Osteocyte (in vitro differentiated cells): ENCODE measurements around the gene CIRBP. TPM values are rescaled to one million over a fixed set of nuclear protein-coding genes. Genes with fewer than 3 reads are reported as not detected.

Source experiments
- DNase-seq: peaks from one replicate; pipeline ENCODE4 v3.0.0; 2021; ENCODE audit warnings: mixed read lengths; ENCODE audit not compliant: unreplicated experiment; ENCODE audit errors: extremely low spot score
- H3K27ac Mint-ChIP-seq: one replicate; pipeline ENCODE4 v1.8.0; 2021; ENCODE audit warnings: mild to moderate bottlenecking, mixed read lengths; ENCODE audit not compliant: unreplicated experiment
- H3K27me3 Mint-ChIP-seq: one replicate; pipeline ENCODE4 v1.8.0; 2021; ENCODE audit warnings: mixed read lengths; ENCODE audit not compliant: unreplicated experiment
- H3K36me3 Mint-ChIP-seq: one replicate; pipeline ENCODE4 v1.8.0; 2021; ENCODE audit warnings: mixed read lengths; ENCODE audit not compliant: unreplicated experiment
- H3K4me1 Mint-ChIP-seq: one replicate; pipeline ENCODE4 v1.8.0; 2021; ENCODE audit warnings: mixed read lengths; ENCODE audit not compliant: unreplicated experiment
- H3K4me3 Mint-ChIP-seq: one replicate; pipeline ENCODE4 v1.8.0; 2021; ENCODE audit warnings: mild to moderate bottlenecking, moderate library complexity, mixed read lengths; ENCODE audit not compliant: unreplicated experiment
- H3K9me3 Mint-ChIP-seq: one replicate; pipeline ENCODE4 v1.8.0; 2021; ENCODE audit warnings: mixed read lengths; ENCODE audit not compliant: unreplicated experiment
- total RNA-seq: library from RNA; stranded (reverse); gene quantifications from 2 replicates; pipeline ENCODE4 v1.2.1, GENCODE V29; 2021
- TF ChIP-seq, protein P1 (sequence below): fragments of 200-600 bp; sonication (generic); IDR thresholded peaks from 2 replicates; pipeline ENCODE4 v1.5.0; 2021; ENCODE audit warnings: antibody characterized with exemption, mild to moderate bottlenecking, moderate library complexity

Gene CIRBP
- total RNA-seq, 1 donor from 2014 or later: 408 TPM

DNA sequence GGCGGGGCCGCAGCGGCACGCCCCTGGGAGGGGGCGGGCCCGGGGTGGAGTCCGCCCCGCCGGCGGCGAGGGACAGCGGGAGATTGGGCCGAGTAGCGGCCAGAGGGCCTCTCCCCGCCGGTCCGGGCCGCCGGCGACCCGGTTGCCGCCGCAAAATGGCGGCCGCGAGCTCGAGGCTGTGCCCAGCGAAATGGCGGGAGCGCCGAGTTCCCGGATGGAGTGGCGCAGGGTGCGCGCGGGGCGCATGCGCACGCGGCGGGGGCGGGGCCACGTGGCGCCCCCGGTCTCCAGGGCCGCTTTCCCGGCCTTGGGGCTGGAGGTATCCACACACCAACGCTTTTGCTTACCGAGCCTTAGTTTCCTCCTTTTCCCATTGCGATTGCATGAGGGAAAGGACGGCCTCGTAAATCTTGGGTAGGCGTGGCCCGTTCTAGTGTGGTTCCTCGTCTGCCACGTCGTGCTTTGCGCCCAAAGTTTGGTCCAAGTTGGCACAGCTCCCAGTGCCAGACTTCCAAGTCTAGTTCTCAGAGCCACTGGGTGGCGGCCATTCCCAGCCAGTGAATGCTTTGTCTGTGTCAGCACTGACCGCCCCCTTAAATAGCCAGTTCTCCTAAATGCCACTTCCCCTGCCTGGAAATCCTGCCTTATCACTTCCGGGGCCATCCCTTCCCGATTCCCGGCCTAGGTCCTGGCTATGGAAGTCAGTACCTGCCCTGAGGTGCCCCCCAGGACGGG, 513 bp downstream of the CIRBP start:
- Mint-ChIP-seq H3K4me1 (peaks cover 75% of the 10 kb centered on the region), H3K9me3 (no peaks in the 10 kb centered on the region), H3K27me3 (no peaks in the 10 kb centered on the region), H3K27ac (peak overlapping the region; percentile 81), H3K36me3 (peaks cover 32% of the 10 kb centered on the region), H3K4me3 (peak overlapping the region; percentile 82)
- peak; percentile 96 for DNase-seq
- TF ChIP-seq, protein P1, sequence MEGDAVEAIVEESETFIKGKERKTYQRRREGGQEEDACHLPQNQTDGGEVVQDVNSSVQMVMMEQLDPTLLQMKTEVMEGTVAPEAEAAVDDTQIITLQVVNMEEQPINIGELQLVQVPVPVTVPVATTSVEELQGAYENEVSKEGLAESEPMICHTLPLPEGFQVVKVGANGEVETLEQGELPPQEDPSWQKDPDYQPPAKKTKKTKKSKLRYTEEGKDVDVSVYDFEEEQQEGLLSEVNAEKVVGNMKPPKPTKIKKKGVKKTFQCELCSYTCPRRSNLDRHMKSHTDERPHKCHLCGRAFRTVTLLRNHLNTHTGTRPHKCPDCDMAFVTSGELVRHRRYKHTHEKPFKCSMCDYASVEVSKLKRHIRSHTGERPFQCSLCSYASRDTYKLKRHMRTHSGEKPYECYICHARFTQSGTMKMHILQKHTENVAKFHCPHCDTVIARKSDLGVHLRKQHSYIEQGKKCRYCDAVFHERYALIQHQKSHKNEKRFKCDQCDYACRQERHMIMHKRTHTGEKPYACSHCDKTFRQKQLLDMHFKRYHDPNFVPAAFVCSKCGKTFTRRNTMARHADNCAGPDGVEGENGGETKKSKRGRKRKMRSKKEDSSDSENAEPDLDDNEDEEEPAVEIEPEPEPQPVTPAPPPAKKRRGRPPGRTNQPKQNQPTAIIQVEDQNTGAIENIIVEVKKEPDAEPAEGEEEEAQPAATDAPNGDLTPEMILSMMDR: no peak

DNA sequence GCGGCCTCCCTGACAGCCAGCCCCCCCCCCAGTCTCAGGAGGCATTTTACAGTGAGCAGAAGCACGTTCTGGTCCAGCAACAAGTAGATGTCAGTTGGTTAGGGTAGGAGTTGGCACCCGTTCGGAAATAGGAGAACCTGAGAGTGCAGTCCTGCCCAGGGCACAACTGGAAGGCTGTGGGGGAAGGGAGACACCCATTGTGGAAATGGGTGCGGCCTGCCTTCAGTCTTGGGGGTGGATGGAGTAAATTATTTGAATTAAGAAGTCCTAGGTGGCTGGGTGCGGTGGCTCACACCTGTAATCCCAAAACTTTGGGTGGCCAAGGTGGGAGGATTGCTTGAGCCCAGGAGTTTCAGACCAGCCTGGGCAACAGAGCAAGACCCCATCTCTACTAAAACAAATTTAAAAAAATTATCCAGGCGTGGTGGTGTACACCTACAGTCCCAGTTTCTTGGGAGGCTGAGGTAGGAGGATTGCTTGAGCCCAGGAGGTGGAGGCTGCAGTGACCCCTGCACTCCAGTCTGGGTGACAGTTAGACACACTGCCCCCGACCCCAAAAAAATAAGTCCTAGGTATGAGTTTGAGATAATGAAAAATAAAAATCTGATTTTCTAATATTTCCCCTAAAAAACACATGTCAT, 1.2 kb downstream of the CIRBP start:
- no peaks in the 10 kb centered on the region for H3K27me3 Mint-ChIP-seq
- DNase-seq: no peak
- H3K4me1 Mint-ChIP-seq: peaks cover 70% of the 10 kb centered on the region
- TF ChIP-seq, protein P1: no peak
- H3K36me3 Mint-ChIP-seq: peaks cover 32% of the 10 kb centered on the region
- peak overlapping the region; percentile 82 for H3K4me3 Mint-ChIP-seq
- H3K27ac Mint-ChIP-seq: peak overlapping the region; percentile 81
- no peaks in the 10 kb centered on the region for H3K9me3 Mint-ChIP-seq

DNA sequence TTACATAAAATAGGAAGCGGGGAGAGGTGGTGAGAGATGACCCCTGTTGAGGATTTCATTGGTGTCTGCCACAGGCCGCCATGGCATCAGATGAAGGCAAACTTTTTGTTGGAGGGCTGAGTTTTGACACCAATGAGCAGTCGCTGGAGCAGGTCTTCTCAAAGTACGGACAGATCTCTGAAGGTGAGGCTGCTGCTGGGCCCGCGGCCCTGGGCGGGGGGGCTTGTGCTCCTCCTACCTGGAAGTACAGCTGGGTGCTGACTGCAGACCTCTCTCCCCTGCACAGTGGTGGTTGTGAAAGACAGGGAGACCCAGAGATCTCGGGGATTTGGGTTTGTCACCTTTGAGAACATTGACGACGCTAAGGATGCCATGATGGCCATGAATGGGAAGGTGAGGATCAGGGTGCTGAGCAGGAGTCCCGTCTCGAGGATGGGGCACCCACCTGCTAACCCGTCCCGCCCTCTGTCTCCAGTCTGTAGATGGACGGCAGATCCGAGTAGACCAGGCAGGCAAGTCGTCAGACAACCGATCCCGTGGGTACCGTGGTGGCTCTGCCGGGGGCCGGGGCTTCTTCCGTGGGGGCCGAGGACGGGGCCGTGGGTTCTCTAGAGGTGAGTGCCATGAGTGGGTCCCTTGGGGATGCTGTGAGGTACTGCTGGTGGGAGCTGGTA, 1.9 kb downstream of the CIRBP start:
- H3K9me3 Mint-ChIP-seq: no peaks in the 10 kb centered on the region

DNA sequence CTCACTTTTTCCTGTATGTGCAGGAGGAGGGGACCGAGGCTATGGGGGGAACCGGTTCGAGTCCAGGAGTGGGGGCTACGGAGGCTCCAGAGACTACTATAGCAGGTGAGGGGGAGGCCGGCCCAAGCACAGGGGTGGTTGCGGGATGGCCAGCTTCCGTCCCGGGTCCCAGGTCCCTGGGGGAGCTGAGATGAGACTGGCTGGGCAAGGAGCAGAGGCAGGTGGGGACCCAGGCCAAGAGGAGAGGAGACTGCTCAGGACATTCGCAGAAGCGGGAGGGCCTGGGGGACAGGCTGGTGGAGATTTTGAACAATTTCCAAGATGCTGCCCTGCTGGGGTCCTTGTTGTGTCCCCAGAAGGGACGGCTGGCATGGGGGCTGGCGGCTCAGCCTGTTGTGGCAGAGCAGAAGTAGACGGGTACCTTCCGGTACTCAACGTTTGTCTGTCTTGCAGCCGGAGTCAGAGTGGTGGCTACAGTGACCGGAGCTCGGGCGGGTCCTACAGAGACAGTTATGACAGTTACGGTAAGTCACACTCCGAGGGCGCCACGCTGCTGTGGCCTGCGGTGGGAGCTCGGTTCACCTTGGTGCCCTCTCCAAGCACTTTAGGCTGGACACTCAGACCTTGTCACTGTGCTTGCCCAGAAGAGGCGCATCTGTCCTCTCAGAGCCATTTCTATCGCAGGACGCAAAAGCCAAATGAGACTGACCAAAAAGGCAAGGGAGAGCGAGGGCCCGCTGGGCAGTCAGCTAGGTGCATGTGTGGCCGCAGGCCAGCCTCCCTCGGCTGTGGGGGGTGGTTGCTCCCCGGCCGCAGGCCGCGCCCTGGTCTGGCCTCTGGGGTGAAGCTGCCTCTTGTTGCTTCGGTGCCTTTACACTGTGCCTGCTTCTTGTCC, 2.6 kb downstream of the CIRBP start:
- no peaks in the 10 kb centered on the region for H3K9me3 Mint-ChIP-seq
- peak overlapping the region; percentile 62 for H3K27ac Mint-ChIP-seq
- H3K36me3 Mint-ChIP-seq: peaks cover 32% of the 10 kb centered on the region
- DNase-seq: no peak
- peak overlapping the region; percentile 65 for H3K4me3 Mint-ChIP-seq
- TF ChIP-seq, protein P1: no peak
- H3K4me1 Mint-ChIP-seq: peaks cover 66% of the 10 kb centered on the region
- H3K27me3 Mint-ChIP-seq: no peaks in the 10 kb centered on the region

More for the DNA sequence above, 1.9 kb downstream of the CIRBP start:
- Mint-ChIP-seq H3K27me3 (no peaks in the 10 kb centered on the region), H3K4me3 (peak overlapping the region; percentile 82), H3K4me1 (peaks cover 63% of the 10 kb centered on the region), H3K36me3 (peaks cover 32% of the 10 kb centered on the region), H3K27ac (peak overlapping the region; percentile 81)
- TF ChIP-seq, protein P1: no peak
- DNase-seq: no peak
